HCT116 (cell line): ENCODE data around the gene ZDHHC4. TPM values are rescaled to one million over a fixed set of nuclear protein-coding genes. Genes with fewer than 3 reads are reported as not detected.

Experiments
- ATAC-seq: fragments of 200-7000 bp; cut with Tn5 transposase; 2 replicates; pipeline ENCODE4 v1.9.1; 2020; ENCODE audit warnings: mild to moderate bottlenecking, moderate library complexity
- BruUV-seq: library from RNA; stranded (reverse); fragments of 400-500 nt; replicated peaks from 2 replicates; lab custom pipeline; 2021; lab: Mats Ljungman, UMichigan
- CTCF ChIA-PET: fragments of 300-600 bp; sonication (Branson Sonifier 250); formaldehyde crosslinking; loops from one replicate; lab custom pipeline; 2021; ENCODE audit warnings: antibody characterized with exemption; lab: Charles Lee
- POLR2A ChIA-PET: fragments of 300-600, 350-600 bp; sonication (Branson Sonifier 250); formaldehyde crosslinking; loops from one replicate; lab custom pipeline; 2021; ENCODE audit warnings: antibody characterized with exemption; lab: Charles Lee
- RAD21 ChIA-PET, 2 experiments: fragments of 300-600 bp; sonication (Branson Sonifier 250); formaldehyde crosslinking; loops; one replicate each; lab custom pipeline; 2023; ENCODE audit warnings: low total read pairs in 2 of 2; ENCODE audit not compliant: uncharacterized antibody in 2 of 2, unreplicated experiment in 2 of 2, low non-redundant PET in 1 of 2; lab: Charles Lee
- DNase-seq: peaks from one replicate; pipeline ENCODE4 v3.0.0-alpha.2; 2010; ENCODE audit warnings: low read depth, low spot score
- H2AFZ ChIP-seq: fragments of 200-600 bp; shearing (Covaris generic), sonication (generic); 2 replicates; pipeline ENCODE4 v1.6.1; 2017; ENCODE audit warnings: low read depth, mixed run types, mixed read lengths, antibody characterized with exemption, low read length; ENCODE audit not compliant: poor library complexity, severe bottlenecking
- H3K27ac ChIP-seq: 2 replicates; pipeline ENCODE4 v1.5.1; 2012; ENCODE audit warnings: low read depth, low read length
- H3K27me3 ChIP-seq: fragments of 200-600 bp; sonication (generic); 2 replicates; pipeline ENCODE4 v1.6.1; 2016; ENCODE audit warnings: mixed run types, low read length, mixed read lengths; ENCODE audit not compliant: insufficient read depth
- H3K36me3 ChIP-seq, 2 experiments: fragments of 200-500 bp in 1 of 2; fragments of 200-600 bp in 1 of 2; sonication (Bioruptor generic) in 1 of 2; sonication (generic) in 1 of 2; 2 replicates each; pipeline versions ENCODE4 v1.5.1 to v1.6.1; 2014 to 2016; ENCODE audit warnings: low read length in 2 of 2, inconsistent platforms in 1 of 2, mixed read lengths in 1 of 2, mixed run types in 1 of 2; ENCODE audit not compliant: insufficient read depth in 2 of 2, control insufficient read depth in 1 of 2
- H3K4me1 ChIP-seq, 2 experiments: fragments of 200-600 bp in 1 of 2; sonication (generic) in 1 of 2; 2 replicates each; pipeline versions ENCODE4 v1.5.1 to v1.6.1; 2012 to 2017; ENCODE audit warnings: low read length in 2 of 2, inconsistent platforms in 1 of 2, mild to moderate bottlenecking in 1 of 2, mixed read lengths in 1 of 2, mixed run types in 1 of 2, moderate library complexity in 1 of 2; ENCODE audit not compliant: insufficient read depth in 2 of 2, control insufficient read depth in 1 of 2
- H3K4me2 ChIP-seq: fragments of 200-600 bp; sonication (generic); 2 replicates; pipeline ENCODE4 v1.6.1; 2017; ENCODE audit warnings: mixed run types, low read length, mixed read lengths
- H3K4me3 ChIP-seq, 2 experiments: fragments of 200-600 bp in 1 of 2; sonication (generic) in 1 of 2; replicated peaks in 1 of 2; 2 replicates each; pipeline ENCODE4 v1.5.1; 2011 to 2016; ENCODE audit warnings: low read length in 2 of 2, control low read depth in 1 of 2, low read depth in 1 of 2, mild to moderate bottlenecking in 1 of 2, mixed read lengths in 1 of 2, mixed run types in 1 of 2
- H3K79me2 ChIP-seq: fragments of 200-600 bp; sonication (generic); 2 replicates; pipeline ENCODE4 v1.6.1; 2017; ENCODE audit warnings: mild to moderate bottlenecking, mixed run types, low read length, moderate library complexity, mixed read lengths; ENCODE audit not compliant: insufficient read depth
- H3K9ac ChIP-seq: fragments of 200-600 bp; sonication (generic); 2 replicates; pipeline ENCODE4 v1.6.1; 2016; ENCODE audit warnings: low read length, mixed read lengths
- H3K9me2 ChIP-seq: fragments of 200-600 bp; sonication (generic), shearing (Covaris generic); 2 replicates; pipeline ENCODE4 v1.6.1; 2017; ENCODE audit warnings: mixed run types, mild to moderate bottlenecking, moderate library complexity; ENCODE audit not compliant: insufficient read depth
- H3K9me3 ChIP-seq, 2 experiments: fragments of 200-500 bp in 1 of 2; fragments of 200-600 bp in 1 of 2; sonication (Bioruptor generic) in 1 of 2; sonication (generic) in 1 of 2; 2 replicates each; pipeline ENCODE4 v1.6.1; 2014 to 2017; ENCODE audit warnings: low read length in 2 of 2, mixed read lengths in 2 of 2, inconsistent platforms in 1 of 2, low read depth in 1 of 2, mild to moderate bottlenecking in 1 of 2, mixed run types in 1 of 2, moderate library complexity in 1 of 2; ENCODE audit not compliant: control insufficient read depth in 1 of 2, insufficient read depth in 1 of 2
- H4K20me1 ChIP-seq: fragments of 200-600 bp; sonication (generic), shearing (Covaris generic); 2 replicates; pipeline ENCODE4 v1.6.1; 2017; ENCODE audit warnings: mixed run types, mild to moderate bottlenecking, moderate library complexity; ENCODE audit not compliant: insufficient read depth
- ATF3 ChIP-seq: IDR thresholded peaks from 2 replicates; pipeline ENCODE4 v1.6.1; 2012
- CBX3 ChIP-seq: IDR thresholded peaks from 2 replicates; pipeline ENCODE4 v1.6.1; 2012; ENCODE audit warnings: low read depth
- EGR1 ChIP-seq: IDR thresholded peaks from 2 replicates; pipeline ENCODE4 v1.6.1; 2012; ENCODE audit warnings: low read depth
- FOSL1 ChIP-seq: IDR thresholded peaks from 2 replicates; pipeline ENCODE4 v1.6.1; 2012; ENCODE audit warnings: low read depth
- intact Hi-C: fragments of 100-400 bp; cut with micrococcal nuclease; formaldehyde crosslinking; loops from 2 replicates; pipeline ENCODE4 v1.10.0; 2022
- total RNA-seq: library from RNA; stranded (reverse); gene quantifications from one replicate; pipeline ENCODE4 v1.2.1, GENCODE V29; 2021; ENCODE audit not compliant: unreplicated experiment

The ZDHHC4 gene
- total RNA-seq, 1 experiment from 2014 or later: 59.3 TPM

- Histone ChIP-seq H3K79me2 (no peaks in the 10 kb centered on the region), H3K4me3 (no peak overlapping the region), H3K4me1 (no peaks in the 10 kb centered on the region), H3K4me2 (no peak overlapping the region), H3K27ac (no peak overlapping the region), H4K20me1 (no peaks in the 10 kb centered on the region), H2AFZ (no peak overlapping the region)
- BruUV-seq: no TSS peak
- RAD21 ChIA-PET: no interaction called here
- no peak for DNase-seq
- TF ChIP-seq EGR1: no peak
- TF ChIP-seq, all 23 proteins: peak for 0
- POLR2A ChIA-PET: no interaction called here
- intact Hi-C loops: no loop called here
- Histone ChIP-seq H3K9me2 (no peaks in the 10 kb centered on the region), H3K36me3 (no peaks in the 10 kb centered on the region), H3K9ac (no peak overlapping the region), H3K27me3 (peaks cover 3% of the 10 kb centered on the region; the same call in 1 of the 2 replicates), H3K9me3 (no peaks in the 10 kb centered on the region)
- CTCF ChIA-PET: no interaction called here
- no peak for ATAC-seq
These were observed 39.8 kb downstream of the ZDHHC4 start for GRCh38 chr7:6616854-6617643.

GRCh38 chr7:6618621-6619020 lies 41.4 kb downstream of the ZDHHC4 start:
- no peak for TF ChIP-seq FOSL1
- no peak for TF ChIP-seq CBX3
- no peak for TF ChIP-seq ATF3
- TF ChIP-seq, all 23 proteins: peak for 0
- no peaks in the 10 kb centered on the region for H4K20me1 ChIP-seq
- peaks cover 3% of the 10 kb centered on the region; the same call in 1 of the 2 replicates for H3K27me3 ChIP-seq
- DNase-seq (no peak), ATAC-seq (no peak)
- RAD21 ChIA-PET: no interaction called here
- CTCF ChIA-PET: no interaction called here
- no peak overlapping the region for H3K4me2 ChIP-seq
- no peaks in the 10 kb centered on the region for H3K4me1 ChIP-seq
- no peak overlapping the region for H3K27ac ChIP-seq
- intact Hi-C loops: no loop called here
- H3K36me3 ChIP-seq: no peaks in the 10 kb centered on the region
- no peak overlapping the region for H3K9ac ChIP-seq
- no peak overlapping the region for H2AFZ ChIP-seq
- no peaks in the 10 kb centered on the region for H3K9me2 ChIP-seq
- H3K9me3 ChIP-seq: no peaks in the 10 kb centered on the region
- no peak overlapping the region for H3K4me3 ChIP-seq
- H3K79me2 ChIP-seq: no peaks in the 10 kb centered on the region
- no TSS peak for BruUV-seq
- POLR2A ChIA-PET: no interaction called here
